ENCODE measurements around the gene SP140L.

Gene SP140L

DNA sequence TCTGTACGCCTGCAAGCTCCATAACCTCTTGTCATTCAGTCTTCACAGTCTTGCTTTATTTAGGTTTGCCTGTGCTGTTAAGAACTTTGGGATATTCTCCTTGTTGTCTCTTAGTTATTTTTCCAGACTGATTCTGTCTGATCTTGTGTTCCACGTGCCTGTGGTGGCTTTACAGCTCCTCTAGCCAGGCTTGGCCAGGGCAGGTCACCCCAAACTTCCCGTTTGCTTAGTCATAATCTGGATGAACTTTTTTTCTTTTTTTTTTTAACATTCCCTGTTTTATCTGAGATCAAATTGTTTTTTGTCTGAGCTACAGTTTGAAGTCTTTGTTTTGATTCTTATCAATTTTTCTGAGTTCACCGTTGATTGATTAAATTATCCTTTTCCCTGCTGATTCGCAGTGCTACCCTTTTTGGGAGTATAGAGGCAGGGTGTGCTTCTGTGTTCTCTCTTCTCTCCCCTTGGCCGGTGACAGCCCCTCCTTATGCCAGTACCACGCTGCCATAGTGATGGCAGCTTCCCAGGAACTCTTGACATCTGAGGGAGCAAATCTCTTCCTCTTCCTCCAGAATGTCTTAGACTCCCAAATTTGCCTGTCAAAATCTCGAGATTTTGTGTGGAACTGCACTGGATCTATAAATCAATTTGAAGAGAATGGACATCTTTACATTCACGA lies 91.5 kb downstream of the SP140L start:
- Histone ChIP-seq H3K36me3 (no peaks in the 10 kb centered on the region), H3K4me3 (ENCODE audit: low read depth, low read length) (no peak overlapping the region), H3K27ac (no peak overlapping the region), H3K27me3 (ENCODE audit: insufficient read depth, low read depth, severe bottlenecking) (peaks cover 81% of the 10 kb centered on the region), H3K9me3 (ENCODE audit: severe bottlenecking) (no peaks in the 10 kb centered on the region)
- TF ChIP-seq, protein P1, sequence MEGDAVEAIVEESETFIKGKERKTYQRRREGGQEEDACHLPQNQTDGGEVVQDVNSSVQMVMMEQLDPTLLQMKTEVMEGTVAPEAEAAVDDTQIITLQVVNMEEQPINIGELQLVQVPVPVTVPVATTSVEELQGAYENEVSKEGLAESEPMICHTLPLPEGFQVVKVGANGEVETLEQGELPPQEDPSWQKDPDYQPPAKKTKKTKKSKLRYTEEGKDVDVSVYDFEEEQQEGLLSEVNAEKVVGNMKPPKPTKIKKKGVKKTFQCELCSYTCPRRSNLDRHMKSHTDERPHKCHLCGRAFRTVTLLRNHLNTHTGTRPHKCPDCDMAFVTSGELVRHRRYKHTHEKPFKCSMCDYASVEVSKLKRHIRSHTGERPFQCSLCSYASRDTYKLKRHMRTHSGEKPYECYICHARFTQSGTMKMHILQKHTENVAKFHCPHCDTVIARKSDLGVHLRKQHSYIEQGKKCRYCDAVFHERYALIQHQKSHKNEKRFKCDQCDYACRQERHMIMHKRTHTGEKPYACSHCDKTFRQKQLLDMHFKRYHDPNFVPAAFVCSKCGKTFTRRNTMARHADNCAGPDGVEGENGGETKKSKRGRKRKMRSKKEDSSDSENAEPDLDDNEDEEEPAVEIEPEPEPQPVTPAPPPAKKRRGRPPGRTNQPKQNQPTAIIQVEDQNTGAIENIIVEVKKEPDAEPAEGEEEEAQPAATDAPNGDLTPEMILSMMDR (IDR thresholded peaks at IDR 0.05; ENCODE audit: low read depth, low read length) = no peak
- DNase-seq = no peak

DNA sequence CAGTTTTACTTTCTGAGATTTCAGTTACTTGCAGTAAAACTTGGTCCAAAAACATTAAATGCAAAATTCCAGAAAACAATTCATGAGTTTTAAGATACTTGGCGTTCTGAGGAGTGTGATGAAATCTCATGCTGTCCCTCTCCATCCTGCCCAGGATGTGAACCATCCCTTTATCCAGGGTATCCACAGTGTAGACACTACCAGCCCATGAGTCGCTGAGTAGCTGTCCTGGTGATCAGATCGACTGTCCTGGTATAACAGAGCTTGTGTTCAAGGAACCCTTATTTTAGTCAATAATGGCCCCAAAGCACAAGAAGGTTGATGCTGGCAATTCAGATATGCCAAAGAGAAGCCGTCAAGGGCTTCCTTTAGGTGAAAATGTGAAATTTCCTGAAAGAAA lies 92.2 kb downstream of the SP140L start:
- no peak overlapping the region for H3K4me3 ChIP-seq (ENCODE audit: low read depth, low read length)
- H3K36me3 ChIP-seq = no peaks in the 10 kb centered on the region
- H3K9me3 ChIP-seq (ENCODE audit: severe bottlenecking) = no peaks in the 10 kb centered on the region
- TF ChIP-seq, protein P1 (IDR thresholded peaks at IDR 0.05; ENCODE audit: low read depth, low read length) = no peak
- DNase-seq = no peak
- peaks cover 74% of the 10 kb centered on the region for H3K27me3 ChIP-seq (ENCODE audit: insufficient read depth, low read depth, severe bottlenecking)
- H3K27ac ChIP-seq = no peak overlapping the region

DNA sequence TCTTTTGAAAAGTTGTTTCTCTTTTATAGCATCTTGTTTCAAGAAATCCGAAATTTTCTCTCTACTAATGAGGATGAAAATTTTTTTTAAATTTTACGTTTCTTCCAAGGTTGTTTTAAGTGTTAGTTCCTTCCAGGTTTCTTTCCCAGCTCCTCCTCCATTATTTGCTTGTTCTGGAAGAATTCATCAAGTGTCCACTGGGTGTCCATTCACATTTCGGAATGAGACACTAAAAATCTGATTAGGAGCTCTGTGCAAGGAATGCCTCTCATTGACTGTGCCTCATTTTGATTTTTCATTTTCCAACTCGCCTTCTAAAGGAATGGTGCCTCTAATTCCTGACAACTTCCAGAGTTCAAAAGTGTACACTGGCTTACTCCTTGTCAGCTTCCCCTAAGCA lies 95.2 kb downstream of the SP140L start:
- TF ChIP-seq, protein P1 (IDR thresholded peaks at IDR 0.05; ENCODE audit: low read depth, low read length) = no peak
- no peaks in the 10 kb centered on the region for H3K36me3 ChIP-seq
- H3K4me3 ChIP-seq (ENCODE audit: low read depth, low read length) = no peak overlapping the region
- no peak for DNase-seq
- no peak overlapping the region for H3K27ac ChIP-seq
- peaks cover 74% of the 10 kb centered on the region for H3K27me3 ChIP-seq (ENCODE audit: insufficient read depth, low read depth, severe bottlenecking)
- no peaks in the 10 kb centered on the region for H3K9me3 ChIP-seq (ENCODE audit: severe bottlenecking)

DNA sequence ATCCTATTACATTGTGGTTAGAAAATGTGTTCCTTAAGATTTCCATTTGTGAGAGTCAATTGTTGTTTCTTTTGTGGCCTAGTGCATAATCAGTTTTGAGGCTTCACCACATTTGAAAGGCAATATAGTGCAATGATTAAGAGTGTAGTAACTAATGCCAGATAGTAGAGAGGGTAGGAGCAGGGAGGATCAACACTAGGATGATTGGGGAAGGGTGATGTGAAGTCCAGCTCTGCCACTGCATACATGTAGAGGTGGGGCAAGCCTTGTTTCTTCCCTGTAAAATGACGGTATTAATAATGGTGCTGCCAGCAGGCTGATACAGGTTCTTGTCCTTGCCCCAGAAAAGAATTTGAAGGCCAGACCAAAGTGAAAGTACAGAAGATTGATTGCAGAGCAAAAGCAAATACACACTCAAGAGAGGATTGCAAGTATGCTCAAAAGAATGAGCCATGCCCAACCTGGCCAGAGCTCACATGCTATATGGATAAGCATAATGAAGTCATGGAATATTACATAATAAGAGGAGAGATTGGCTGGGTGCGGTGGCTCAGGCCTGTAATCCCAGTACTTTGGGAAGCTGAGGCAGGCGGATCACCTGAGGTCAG lies 97.0 kb downstream of the SP140L start:
- Histone ChIP-seq H3K27me3 (ENCODE audit: insufficient read depth, low read depth, severe bottlenecking) (peaks cover 69% of the 10 kb centered on the region), H3K27ac (no peak overlapping the region), H3K36me3 (no peaks in the 10 kb centered on the region), H3K9me3 (ENCODE audit: severe bottlenecking) (no peaks in the 10 kb centered on the region), H3K4me3 (ENCODE audit: low read depth, low read length) (no peak overlapping the region)
- TF ChIP-seq, protein P1 (IDR thresholded peaks at IDR 0.05; ENCODE audit: low read depth, low read length) = no peak
- DNase-seq = no peak

DNA sequence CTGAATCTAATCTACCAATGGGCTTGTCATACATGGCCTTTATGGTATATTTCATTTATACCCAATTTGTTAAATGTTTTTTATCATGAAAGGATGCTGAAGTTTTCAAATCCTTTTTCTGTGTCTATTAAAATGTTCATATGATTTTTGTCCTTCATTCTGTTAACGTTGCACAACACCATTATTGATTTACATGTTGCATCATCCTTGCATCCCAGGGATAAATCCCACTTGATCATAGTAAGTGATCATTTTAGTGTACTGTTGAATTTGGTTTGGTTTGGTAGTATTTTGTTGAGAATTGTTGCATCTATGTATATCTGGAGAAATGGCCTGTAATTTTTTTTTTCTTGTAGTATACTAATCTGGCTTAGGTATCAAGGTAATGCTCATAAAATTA lies 98.4 kb downstream of the SP140L start:
- Histone ChIP-seq H3K36me3 (no peaks in the 10 kb centered on the region), H3K4me3 (ENCODE audit: low read depth, low read length) (no peak overlapping the region), H3K27ac (no peak overlapping the region), H3K27me3 (ENCODE audit: insufficient read depth, low read depth, severe bottlenecking) (peaks cover 59% of the 10 kb centered on the region), H3K9me3 (ENCODE audit: severe bottlenecking) (no peaks in the 10 kb centered on the region)
- DNase-seq = no peak
- TF ChIP-seq, protein P1 (IDR thresholded peaks at IDR 0.05; ENCODE audit: low read depth, low read length) = no peak
